HG02885 (cell line): Measurements from ENCODE around the gene MEI1.
"Not testable (repeated sequence)": the region's sequence is repeated elsewhere in the genome, so short reads cannot be mapped to it uniquely, and the experiment has no call there.

ENCODE experiments used
- ATAC-seq: cut with Tn5 transposase; IDR thresholded peaks from one replicate; pipeline ENCODE4 v1.9.1; 2021; ENCODE audit warnings: mild to moderate bottlenecking; ENCODE audit not compliant: unreplicated experiment, poor library complexity

MEI1 gene

GRCh38 chr22:41833369-41834004 lies 134.2 kb downstream of the MEI1 start:
- ATAC-seq = peak; percentile 21

- no peak for ATAC-seq
Observed at GRCh38 chr22:41834005-41834944, 135.0 kb downstream of the MEI1 start.

DNA sequence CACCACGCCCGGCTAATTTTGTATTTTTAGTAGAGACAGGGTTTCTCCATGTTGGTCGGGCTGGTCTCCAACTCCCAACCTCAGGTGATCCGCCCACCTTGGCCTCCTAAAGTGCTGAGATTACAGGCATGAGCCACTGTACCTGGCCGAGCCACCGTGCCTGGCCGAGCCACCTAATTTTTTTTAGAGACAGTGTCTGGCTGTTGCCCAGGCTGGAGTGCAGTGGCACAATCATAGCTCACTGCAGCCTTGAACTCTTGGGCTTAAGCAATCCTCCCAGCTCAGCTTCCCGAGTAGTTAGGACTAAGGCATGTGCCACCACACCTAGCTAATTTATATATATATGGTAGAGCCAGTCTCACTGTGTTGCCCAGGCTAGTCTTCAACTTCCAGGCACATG lies 136.2 kb downstream of the MEI1 start:
- not testable (repeated sequence) for ATAC-seq

GRCh38 chr22:41836551-41836950 lies 137.2 kb downstream of the MEI1 start:
- ATAC-seq = no peak

GRCh38 chr22:41838842-41839618 lies 139.7 kb downstream of the MEI1 start:
- ATAC-seq = no peak

DNA sequence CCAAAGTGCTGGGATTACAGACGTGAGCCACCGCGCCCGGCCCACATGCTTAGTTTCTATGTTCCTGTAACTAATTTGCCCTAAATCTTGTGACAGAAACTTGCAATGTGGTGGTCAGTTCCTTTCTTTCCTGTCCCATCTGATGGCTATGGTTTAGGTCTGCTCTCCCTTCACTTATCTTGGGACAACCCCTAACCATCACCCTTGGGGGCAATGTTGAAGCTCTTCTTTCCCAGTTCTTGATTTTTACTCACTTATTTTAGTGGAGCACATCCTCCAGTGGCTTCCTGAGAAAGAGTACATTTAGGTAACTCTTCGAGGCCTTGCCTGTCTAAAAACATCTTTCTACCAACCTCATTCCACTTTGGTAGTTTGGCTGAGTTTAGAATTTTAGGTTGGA lies 140.9 kb downstream of the MEI1 start:
- no peak for ATAC-seq

- no peak for ATAC-seq
Observed at GRCh38 chr22:41841085-41841712, 141.9 kb downstream of the MEI1 start.

DNA sequence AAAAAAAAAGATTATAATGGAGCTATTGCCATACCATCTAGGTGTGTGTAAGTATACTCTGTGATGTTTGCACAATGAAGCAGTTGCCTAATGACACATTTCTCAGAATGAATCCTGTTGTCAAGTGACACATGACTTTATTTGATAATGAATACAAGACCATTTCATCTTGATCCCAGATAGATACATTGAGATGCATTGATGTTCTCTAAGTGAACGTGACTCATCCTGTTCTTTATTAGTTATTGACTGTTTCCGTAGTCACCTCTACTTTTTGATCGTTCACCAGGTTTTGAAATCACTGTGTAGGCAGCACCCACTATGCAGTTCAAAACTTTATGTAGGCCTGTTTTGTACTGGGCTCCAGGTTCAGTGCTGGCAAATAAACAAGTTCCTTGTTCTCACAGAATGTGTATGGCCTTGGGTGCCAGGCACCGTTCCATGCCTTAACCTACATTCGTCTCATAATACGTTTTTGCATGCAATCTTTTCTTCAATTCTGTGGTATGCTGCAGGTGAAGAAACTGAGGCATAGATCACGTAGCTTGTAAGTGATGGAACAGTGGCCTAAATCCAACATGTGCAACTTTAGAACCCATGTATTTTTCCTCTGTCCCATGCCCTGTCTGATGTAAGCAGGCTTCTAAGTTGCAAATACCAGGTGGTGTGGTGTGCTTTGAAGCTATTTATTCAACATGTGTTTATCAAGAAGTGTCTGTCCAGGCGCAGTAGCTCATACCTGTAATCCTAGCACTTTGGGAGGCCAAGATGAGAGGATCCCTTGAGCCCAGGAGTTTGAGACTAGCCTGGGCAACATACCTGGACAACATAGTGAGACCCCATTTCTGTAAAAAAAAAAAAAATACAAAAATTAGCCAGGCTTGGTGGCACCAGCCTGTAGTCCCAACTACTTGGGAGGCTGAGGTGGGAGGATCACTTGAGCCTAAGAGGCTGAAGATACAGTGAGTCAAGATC lies 144.0 kb downstream of the MEI1 start:
- no peak for ATAC-seq

- no peak for ATAC-seq
Observed at GRCh38 chr22:41844036-41844435, 144.7 kb downstream of the MEI1 start.

GRCh38 chr22:41844513-41844912 lies 145.2 kb downstream of the MEI1 start:
- no peak for ATAC-seq

DNA sequence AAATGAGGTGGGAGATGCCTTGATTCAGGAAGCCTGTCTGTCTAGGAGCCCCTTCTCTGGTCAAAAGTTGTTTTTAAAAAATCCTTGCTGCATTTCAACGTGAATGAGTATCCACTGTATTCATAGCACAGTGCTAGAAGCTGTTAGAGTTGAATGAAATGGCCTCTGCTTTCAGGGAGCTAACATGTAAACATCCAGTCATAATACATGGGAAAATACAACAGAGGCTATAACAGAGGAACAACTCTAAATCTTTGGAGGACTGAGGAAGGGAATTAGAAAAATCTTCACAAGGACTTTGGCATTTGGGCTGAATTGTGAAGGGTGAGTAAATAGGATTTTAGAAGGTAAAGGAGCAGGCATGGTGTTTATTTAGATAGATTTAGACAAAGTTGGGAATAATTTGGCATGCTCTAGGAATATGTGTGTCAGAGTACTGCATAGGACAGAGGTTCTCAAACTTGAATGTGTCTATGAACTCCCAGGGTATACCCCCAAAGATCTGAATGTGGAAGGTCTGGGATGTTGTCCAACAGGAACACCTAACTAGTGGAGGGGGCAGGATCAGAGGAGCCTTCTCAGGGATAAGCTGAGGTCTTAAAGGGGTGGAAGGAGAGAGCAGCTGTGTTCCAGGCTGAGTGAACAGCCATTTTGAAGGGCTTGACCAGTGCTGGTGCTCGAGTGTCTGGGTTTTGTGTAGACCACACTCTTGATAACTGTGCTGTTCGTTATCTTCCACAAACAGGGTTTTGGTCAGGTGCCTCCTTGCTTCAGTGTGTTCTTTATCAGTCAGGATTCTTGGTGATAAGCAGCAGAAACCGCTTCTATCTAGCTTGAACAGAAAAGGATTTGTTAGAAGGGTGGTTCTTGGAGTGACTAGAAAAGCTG lies 146.3 kb downstream of the MEI1 start:
- no peak for ATAC-seq

- ATAC-seq = no peak
Observed at GRCh38 chr22:41846268-41846987, 147.1 kb downstream of the MEI1 start.

- ATAC-seq = no peak
Observed at GRCh38 chr22:41847300-41847699, 148.0 kb downstream of the MEI1 start.

DNA sequence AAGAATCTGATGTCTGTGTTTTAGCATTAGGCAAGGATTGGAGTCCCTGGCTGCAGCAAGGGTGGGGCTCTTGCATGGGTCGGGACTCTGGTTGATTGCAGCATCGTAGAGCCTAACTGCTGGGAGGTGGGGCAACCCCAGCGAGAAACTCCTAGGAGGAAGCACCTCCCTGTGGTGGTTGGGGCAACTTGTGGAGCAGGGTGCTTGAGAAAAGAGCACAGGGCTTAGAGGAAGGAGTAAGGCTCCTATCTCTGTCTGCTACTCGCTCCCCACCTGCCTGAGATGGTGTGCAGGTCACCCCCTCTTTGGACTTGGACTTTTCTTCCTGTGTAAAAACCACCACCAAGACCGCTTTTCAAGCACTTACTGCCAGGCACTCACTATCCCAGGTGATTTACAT lies 149.2 kb downstream of the MEI1 start:
- ATAC-seq = no peak
